GM19395 (cell line): ENCODE data around the gene SERF2.
"Not testable (repeated sequence)": the region's sequence is repeated elsewhere in the genome, so short reads cannot be mapped to it uniquely, and the experiment has no call there.

ENCODE experiments used
- ATAC-seq: cut with Tn5 transposase; IDR thresholded peaks from one replicate; pipeline ENCODE4 v1.9.1; 2021; ENCODE audit warnings: mild to moderate bottlenecking, moderate library complexity; ENCODE audit not compliant: unreplicated experiment

Gene SERF2

DNA sequence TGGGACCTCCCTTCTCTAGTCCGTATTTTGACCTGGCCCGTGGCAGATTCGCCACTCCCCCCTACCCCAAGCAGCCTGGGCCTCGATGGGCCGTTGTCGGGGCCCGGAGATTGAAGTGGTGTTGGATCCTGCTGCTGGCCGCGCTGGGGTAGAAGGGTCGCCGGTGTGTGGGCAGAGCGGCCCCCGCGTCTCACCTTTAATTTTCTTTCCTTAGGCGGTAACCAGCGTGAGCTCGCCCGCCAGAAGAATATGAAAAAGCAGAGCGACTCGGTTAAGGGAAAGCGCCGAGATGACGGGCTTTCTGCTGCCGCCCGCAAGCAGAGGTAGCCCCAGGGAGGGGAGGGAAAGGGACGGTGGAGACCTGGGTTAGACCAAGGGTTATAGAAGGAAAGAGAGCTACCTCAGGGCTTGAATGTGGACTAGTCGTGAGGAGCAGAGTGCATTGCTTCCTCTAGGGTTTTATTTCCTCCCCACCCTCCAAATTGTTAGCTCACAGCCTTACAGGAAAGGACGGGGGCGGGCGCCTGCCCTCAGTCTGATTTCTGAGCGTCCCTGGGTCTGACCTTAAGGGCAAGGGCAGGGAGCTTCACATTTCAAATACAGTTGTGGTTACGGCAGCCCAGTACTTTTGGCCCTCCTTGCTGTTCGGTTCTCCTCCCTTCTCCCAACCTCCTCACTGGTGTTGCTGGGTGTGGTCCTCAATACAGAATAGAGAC, 799 bp downstream of the SERF2 start:
- ATAC-seq, result no peak

DNA sequence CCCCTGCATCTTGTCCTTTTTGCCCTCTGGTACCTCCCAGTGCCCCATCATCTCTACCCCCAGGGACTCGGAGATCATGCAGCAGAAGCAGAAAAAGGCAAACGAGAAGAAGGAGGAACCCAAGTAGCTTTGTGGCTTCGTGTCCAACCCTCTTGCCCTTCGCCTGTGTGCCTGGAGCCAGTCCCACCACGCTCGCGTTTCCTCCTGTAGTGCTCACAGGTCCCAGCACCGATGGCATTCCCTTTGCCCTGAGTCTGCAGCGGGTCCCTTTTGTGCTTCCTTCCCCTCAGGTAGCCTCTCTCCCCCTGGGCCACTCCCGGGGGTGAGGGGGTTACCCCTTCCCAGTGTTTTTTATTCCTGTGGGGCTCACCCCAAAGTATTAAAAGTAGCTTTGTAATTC, 1.5 kb downstream of the SERF2 start:
- no peak for ATAC-seq

DNA sequence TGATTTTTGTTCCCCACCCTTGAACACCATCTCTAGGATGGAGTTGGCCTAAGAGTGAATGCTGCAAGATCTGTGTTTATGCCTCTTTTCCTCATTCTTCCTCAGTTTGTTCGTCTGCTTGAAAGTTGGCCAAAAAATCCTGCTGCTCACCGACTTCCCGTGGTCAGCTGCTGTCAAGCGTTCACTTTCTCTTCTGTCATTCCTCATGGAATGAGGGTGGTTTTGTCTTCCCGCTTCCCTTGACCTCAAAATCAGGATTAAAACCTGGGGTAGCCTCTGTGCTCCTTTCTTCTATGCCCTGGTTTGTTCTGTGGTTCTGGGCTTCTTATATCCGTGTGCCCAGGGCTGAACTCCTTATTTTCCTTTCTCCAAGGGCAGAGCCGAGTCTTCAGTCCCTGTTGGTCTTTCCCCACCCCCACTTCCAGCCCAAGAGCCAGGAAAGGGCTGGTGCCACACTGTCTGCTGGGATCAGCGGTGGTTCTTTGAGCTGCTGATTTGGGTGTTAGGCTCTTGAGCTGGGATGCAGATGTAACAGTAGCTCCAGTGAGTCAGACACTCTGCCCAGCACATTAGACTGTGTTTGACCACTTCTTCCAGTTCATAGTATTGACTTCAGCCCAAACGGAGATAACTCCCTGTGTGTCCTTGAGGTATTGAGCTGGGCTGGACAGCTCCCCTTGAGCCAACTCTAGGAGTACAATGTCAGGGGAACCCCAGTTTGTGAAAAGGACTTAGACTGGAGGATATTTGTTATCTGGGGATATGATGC, 2.3 kb downstream of the SERF2 start:
- no peak for ATAC-seq

GRCh38 chr15:43795197-43795596, 3.1 kb downstream of the SERF2 start:
- ATAC-seq, result no peak

DNA sequence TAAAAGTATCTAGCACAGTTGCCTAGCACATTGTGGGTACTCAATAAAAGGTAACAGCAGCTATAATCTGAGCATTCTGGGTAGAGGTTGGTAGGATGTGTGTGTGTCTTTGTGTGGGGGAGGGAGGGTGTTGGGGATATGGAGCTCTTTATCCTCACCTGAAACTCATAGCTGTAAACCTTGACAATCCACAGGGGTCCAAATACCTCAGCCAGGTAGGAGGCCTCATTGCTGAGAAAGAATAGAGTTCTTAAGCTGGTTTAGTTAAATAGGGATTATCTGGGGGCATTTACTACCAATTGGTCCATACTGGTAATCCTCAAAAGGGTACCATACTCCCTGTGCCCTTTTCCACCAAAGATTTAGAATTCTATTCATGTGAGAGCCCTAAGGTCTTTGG, 3.9 kb downstream of the SERF2 start:
- ATAC-seq, result no peak

DNA sequence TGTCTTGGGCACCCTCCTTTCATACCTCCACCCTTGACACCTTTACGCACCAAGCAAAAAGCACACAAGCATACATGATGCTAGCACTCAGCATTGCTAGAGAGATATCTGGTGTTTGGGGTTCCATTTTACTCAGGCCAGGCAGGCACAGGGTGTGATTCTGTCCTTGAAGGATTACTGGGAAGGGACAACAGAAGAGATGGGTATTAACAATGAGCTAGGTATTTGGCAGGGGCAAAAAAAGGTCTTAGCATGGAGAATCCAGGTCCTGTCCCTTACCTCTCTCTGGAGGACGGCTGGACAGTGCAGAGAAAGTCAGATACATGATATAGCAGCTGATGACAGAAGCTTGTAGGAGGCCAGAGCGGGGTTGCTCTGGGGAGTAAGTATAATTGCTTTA, 4.4 kb downstream of the SERF2 start:
- ATAC-seq, result no peak

DNA sequence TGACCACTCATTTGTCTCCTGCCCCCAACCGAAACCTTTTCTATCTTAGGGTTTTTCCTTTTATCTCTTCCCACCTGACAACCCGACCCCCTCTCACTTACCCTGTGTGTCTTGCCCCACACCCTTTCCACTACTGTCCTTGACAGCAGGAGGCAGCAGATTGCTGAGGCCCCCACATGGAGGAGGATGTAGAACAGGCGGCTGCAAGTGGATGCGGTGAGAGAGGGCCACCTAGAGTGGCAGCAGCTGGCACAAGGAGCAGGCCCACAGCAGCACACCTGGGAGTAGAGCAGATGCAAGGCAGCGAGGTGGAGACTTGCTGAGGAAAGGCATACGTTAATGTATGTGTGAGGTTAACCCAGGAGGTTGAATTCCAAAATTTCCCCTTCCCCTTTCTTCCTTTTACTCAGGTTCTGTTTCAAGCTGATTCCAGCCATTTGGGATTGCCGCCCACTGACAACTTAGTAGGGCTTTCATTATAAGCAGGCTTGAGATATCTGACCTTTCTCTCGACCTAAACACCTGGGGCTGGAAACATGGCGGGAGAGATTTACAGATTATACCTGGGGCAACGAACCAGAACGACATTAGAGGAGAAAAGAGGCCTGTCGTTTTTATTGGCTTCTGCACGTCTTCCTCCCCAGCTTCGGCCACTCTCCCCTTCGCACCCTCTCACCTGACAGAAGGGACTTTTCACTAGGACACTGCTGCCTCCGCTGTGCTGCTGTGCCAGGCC, 7.3 kb downstream of the SERF2 start:
- no peak for ATAC-seq

DNA sequence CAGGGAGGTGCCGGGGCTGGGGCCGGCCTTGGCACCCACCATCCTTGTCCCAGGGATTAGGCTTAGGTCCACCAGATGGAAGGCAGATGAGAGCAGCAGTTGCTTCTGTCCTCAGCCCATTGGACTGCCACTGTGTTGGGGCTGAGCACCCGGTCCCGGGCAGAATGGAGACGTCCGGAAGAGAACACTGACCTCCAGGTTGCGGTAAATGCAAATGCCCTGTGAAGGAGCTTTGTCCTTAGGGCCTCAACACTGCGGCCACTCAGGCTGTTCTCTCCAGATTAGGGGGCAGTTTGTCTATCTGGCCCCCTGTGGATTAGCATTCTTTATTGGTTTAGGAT, 7.8 kb downstream of the SERF2 start, which contains the start of gene SERINC4:
Gene SERINC4, minus strand, starts transcription at position 276 of the 341 bp plus-strand sequence. Its CDS starts 234 bp downstream, at position 42.
- ATAC-seq, result no peak

GRCh38 chr15:43800286-43801141, 8.4 kb downstream of the SERF2 start, which contains the start of gene HYPK:
Gene HYPK, plus strand, starts transcription at chr15:43800599. Its CDS starts 24 bp downstream, at chr15:43800623.
- ATAC-seq, result peak; percentile 80

- ATAC-seq, result not testable (repeated sequence)
Measured at GRCh38 chr15:43802676-43803075, 10.6 kb downstream of the SERF2 start.

DNA sequence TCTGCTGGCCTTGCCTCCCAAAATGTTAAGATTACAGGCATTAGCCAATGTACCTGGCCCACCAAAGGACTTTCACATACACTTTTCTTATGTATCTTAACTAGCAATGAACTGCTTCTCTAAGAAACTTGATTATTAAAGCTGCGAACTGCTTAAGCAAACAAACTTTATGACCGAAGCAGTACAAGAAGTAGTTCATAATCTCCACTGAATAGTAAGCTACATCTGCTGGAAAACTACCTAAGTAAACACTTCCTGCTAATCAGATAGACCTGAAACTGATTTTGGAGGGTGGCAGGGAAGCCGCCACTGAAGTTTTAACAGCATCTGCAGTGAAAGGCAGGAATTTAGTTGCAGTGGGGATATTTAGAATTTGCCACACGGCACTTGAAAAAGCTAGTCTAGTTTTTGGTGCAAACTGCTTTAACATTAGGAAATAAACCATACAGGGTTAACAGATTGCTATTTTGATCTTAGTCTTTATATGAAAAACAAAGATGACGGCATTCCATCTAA, 16.4 kb downstream of the SERF2 start:
- no peak for ATAC-seq

GRCh38 chr15:43808960-43809678, 17.0 kb downstream of the SERF2 start:
- peak; percentile 64 for ATAC-seq

- ATAC-seq, result not testable (repeated sequence)
Measured at GRCh38 chr15:43815064-43815463, 22.9 kb downstream of the SERF2 start.

- no peak for ATAC-seq
Measured at GRCh38 chr15:43821505-43821904, 29.4 kb downstream of the SERF2 start.

- ATAC-seq, result peak; percentile 81
Measured at GRCh38 chr15:43824302-43825246, 32.5 kb downstream of the SERF2 start, which contains the start of gene MFAP1. Gene MFAP1, minus strand, starts transcription at chr15:43824690. Its CDS starts 121 bp downstream, at chr15:43824569.

- not testable (repeated sequence) for ATAC-seq
Measured at GRCh38 chr15:43825305-43825704, 33.2 kb downstream of the SERF2 start.

- ATAC-seq, result no peak
Measured at GRCh38 chr15:43826029-43826507, 33.9 kb downstream of the SERF2 start.
